D721Med (cell line): ENCODE results near the gene NOM1.

ENCODE experiments used
- DNase-seq: peaks from one replicate; pipeline ENCODE4 v3.0.0; 2011; ENCODE audit warnings: low spot score; ENCODE audit not compliant: insufficient read length
- FAIRE-seq: peaks from 2 replicates; lab custom pipeline; 2011; peaks lifted over from hg19 to GRCh38; lab: Jason Lieb, UNC
- CTCF ChIP-seq: IDR thresholded peaks from 2 replicates; pipeline ENCODE4 v1.5.1; 2012; ENCODE audit warnings: mild to moderate bottlenecking, control low read depth; ENCODE audit not compliant: insufficient read depth; ENCODE audit errors: missing control alignments

NOM1 gene

GRCh38 chr7:157004521-157005455, 55.3 kb downstream of the NOM1 start:
- peak; percentile 0 for DNase-seq
- no peak for FAIRE-seq
- no peak for TF ChIP-seq CTCF

- DNase-seq, result no peak
- no peak for FAIRE-seq
These were observed 56.1 kb downstream of the NOM1 start for GRCh38 chr7:157005456-157006204.

GRCh38 chr7:157006205-157006747, 56.8 kb downstream of the NOM1 start:
- no peak for DNase-seq
- no peak for FAIRE-seq
- no peak for TF ChIP-seq CTCF

More at GRCh38 chr7:157005456-157006204, 56.1 kb downstream of the NOM1 start:
- TF ChIP-seq CTCF, result no peak

DNA sequence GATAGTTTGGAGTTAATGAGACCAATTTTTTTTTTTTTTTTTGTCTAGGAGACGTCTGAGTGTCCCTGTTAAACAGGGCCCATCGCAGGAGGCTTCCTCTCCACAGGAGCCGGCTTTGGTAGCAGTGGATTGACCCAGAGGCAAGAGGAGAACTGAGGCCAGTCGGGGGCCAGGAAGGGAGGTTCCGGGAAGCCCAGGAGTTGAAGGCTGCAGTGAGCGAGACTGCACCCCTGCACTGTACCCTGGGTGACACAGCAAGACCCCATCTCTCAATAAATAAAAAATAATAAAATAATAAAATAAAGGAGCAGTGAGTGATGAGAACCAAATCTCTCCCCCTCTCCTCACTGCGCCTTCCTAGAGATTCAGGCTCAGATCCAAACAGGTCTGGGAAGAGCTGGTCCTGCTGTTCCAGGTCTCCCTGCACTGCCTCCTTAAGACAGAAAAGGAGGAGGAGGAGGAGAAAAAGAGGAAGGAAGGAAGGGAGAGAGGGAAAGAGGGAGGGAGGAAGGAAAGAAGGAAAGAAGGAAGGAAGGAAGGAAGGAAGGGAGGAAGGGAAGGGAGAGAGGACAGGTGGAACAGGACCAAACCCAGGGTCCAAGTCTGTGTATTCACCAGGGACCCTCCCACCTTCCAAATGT, 57.4 kb downstream of the NOM1 start:
- DNase-seq, result no peak
- FAIRE-seq, result no peak
- no peak for TF ChIP-seq CTCF

DNA sequence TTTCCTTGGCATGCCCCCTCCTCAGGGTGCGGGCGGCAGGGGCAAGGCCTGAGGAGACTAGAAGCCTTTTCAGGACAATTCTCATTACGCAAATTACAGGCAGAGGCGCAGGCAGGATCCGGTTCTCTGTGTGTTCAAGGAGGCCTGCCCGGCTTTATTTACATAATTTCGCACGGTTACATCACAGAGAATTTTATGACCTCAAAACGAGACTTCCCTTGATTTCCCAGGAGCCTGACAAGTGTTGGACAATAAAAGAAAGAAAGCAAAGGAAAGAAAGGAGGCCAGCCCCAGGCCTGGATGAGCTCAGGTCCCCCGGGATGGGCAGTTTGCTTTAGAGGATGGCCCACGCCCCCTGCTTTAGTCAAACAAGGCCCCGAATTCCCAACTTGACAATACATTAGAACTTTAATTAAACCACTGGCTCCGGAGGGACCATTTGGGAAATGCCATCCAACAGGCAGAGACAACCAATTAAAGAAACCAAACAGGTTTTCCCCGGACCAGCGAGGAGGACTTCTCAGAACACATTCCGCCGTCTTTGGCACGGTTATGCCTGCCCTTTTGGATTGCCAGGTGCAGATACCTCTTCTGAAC, 58.1 kb downstream of the NOM1 start:
- no peak for FAIRE-seq
- no peak for DNase-seq

More for the DNA sequence above, 58.1 kb downstream of the NOM1 start:
- TF ChIP-seq CTCF, result no peak
